ENCODE results near the gene WDR88.
"Not testable (repeated sequence)": the region's sequence is repeated elsewhere in the genome, so short reads cannot be mapped to it uniquely, and the experiment has no call there.

WDR88 gene

GRCh38 chr19:33214596-33214995, 82.7 kb downstream of the WDR88 start:
- FAIRE-seq, result no peak

GRCh38 chr19:33215438-33216197, 83.7 kb downstream of the WDR88 start:
- FAIRE-seq, result no peak

GRCh38 chr19:33216198-33216830, 84.4 kb downstream of the WDR88 start:
- no peak for FAIRE-seq

DNA sequence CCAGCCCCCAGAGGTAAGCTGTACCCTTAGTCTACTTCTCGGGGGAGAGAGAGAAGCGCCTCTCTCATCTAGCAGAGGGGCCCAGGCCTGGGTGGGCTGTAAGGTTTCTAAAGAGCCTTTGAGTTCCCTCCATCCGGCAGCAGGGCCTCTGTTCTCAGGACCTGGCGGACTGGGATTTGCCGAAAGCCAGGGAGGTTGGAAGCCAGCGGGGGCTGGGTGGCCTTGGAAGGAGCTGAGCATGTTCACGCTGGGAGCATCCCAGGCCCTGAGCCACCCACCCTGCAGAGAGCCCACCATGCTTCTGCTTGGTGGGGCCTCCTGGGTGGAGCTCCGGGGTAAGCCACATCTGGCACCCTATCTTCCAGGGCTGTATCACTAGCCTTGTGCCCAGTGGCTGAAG, 86.0 kb downstream of the WDR88 start:
- FAIRE-seq, result no peak

DNA sequence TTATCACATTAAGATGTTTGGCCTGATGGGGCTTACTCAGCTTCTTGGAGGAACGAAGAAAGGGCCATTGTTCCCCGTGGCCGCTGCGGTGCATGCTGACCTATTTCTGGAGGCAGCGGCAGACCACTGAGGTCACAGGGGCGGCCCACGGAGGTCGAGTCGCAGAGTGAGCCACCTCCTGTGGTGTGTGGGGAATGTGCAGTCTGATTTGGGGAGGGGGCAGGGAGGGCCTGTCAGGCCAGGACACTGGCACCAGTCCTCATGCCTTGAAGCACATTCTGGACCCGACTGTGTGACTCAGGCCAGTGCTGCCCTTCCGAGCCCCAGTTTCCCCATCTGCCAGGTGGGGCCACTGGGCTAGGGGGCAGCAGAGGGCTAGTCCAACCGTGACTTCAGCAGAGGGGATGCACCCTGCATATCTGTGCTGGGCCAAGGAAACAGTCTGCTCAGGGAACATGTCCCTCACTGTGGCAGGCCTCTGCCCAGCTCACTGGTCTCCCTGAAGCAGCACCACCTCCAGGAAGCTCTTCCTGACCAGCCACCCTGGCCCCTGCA, 87.4 kb downstream of the WDR88 start:
- no peak for FAIRE-seq

- FAIRE-seq, result no peak
Measured at GRCh38 chr19:33220115-33220514, 88.2 kb downstream of the WDR88 start.

DNA sequence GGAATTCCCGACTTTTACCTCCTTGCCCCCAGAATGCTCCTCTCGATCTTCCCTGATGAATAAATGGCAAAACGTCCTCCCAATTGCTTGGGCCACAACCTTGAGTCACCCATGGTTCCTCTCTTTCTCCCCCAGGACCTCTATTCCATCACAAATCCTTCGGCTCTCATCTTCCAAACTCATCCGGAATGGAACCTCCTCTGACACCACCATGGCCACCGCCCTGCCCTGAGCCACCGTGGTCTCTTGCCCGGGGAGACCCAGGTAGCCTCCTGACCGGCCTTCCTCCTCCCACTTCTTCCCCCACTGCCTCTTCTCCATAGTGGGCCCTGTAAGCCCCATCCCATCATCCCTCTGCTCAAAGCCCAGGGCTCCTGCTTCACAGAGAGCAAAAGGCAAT, 88.8 kb downstream of the WDR88 start:
- FAIRE-seq, result no peak

- FAIRE-seq, result no peak
Measured at GRCh38 chr19:33221638-33222037, 89.7 kb downstream of the WDR88 start.

DNA sequence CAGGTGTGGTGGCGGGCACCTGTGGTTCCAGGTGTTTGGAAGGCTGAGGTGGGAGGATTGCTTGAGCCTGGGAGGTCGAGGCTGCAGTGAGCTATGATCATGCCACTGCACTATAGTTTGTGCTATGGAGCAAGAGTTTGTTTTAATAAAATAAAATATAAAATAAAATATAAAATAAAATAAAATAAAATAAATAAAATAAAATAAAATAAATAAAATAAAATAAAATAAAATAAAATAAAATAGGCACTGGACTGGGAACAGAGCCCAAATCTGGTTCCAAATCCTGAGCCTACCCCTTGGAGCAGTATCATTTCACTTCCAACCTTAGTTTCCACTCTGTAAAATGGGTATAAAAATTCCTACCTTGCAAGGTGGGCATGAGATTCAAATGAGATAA, 90.3 kb downstream of the WDR88 start:
- FAIRE-seq, result not testable (repeated sequence)

- no peak for FAIRE-seq
Measured at GRCh38 chr19:33224694-33225457, 93.0 kb downstream of the WDR88 start.

All from islet of Langerhans (tissue), 1 donor.